CD4-positive, alpha-beta T cell treated with Interleukin-6 at 100 ng/mL for 8 hours (primary cell): ENCODE data around the gene SHMT1.
"Not testable (repeated sequence)": the region's sequence is repeated elsewhere in the genome, so short reads cannot be mapped to it uniquely, and the experiment has no call there.

ENCODE experiments used
- DNase-seq: peaks from one replicate; pipeline ENCODE4 v3.0.0-alpha.2; 2020; ENCODE audit warnings: mixed read lengths, low spot score

Gene SHMT1

GRCh38 chr17:18378205-18378505 lies 14.8 kb upstream of the SHMT1 start:
- no peak for DNase-seq

- DNase-seq = no peak
Measured at GRCh38 chr17:18377437-18378204, 14.3 kb upstream of the SHMT1 start, which contains the start of gene EVPLL. Gene EVPLL (plus strand): TSS chr17:18377778. CDS start chr17:18380938, 3,160 bp downstream.

GRCh38 chr17:18374216-18374615 lies 10.9 kb upstream of the SHMT1 start:
- DNase-seq = no peak

GRCh38 chr17:18373181-18373580 lies 9.8 kb upstream of the SHMT1 start:
- not testable (repeated sequence) for DNase-seq

- DNase-seq = no peak
Measured at GRCh38 chr17:18371455-18371854, 8.1 kb upstream of the SHMT1 start.

- no peak for DNase-seq
Measured at GRCh38 chr17:18370761-18371160, 7.4 kb upstream of the SHMT1 start.

- DNase-seq = no peak
Measured at GRCh38 chr17:18368946-18369345, 5.6 kb upstream of the SHMT1 start.

GRCh38 chr17:18364166-18364565 lies 816 bp upstream of the SHMT1 start:
- no peak for DNase-seq

- no peak for DNase-seq
Measured at GRCh38 chr17:18362698-18363100, 651 bp downstream of the SHMT1 start.

- no peak for DNase-seq
Measured at GRCh38 chr17:18361837-18362697, 1.3 kb downstream of the SHMT1 start.

GRCh38 chr17:18360518-18360917 lies 2.8 kb downstream of the SHMT1 start:
- DNase-seq = no peak

GRCh38 chr17:18356624-18357023 lies 6.7 kb downstream of the SHMT1 start:
- DNase-seq = no peak

GRCh38 chr17:18353541-18353940 lies 9.8 kb downstream of the SHMT1 start:
- DNase-seq = no peak

- DNase-seq = no peak
Measured at GRCh38 chr17:18344021-18344420, 19.3 kb downstream of the SHMT1 start.

GRCh38 chr17:18339933-18340332 lies 23.4 kb downstream of the SHMT1 start:
- no peak for DNase-seq

- DNase-seq = not testable (repeated sequence)
Measured at GRCh38 chr17:18338158-18338557, 25.2 kb downstream of the SHMT1 start.

GRCh38 chr17:18332909-18333489 lies 30.4 kb downstream of the SHMT1 start:
- no peak for DNase-seq

- no peak for DNase-seq
Measured at GRCh38 chr17:18331879-18332278, 31.5 kb downstream of the SHMT1 start.

- DNase-seq = no peak
Measured at GRCh38 chr17:18328643-18329204, 34.6 kb downstream of the SHMT1 start.

GRCh38 chr17:18327556-18327955 lies 35.8 kb downstream of the SHMT1 start:
- DNase-seq = no peak

GRCh38 chr17:18327093-18327492 lies 36.3 kb downstream of the SHMT1 start:
- no peak for DNase-seq

GRCh38 chr17:18326572-18326971 lies 36.8 kb downstream of the SHMT1 start:
- no peak for DNase-seq

GRCh38 chr17:18326039-18326438 lies 37.3 kb downstream of the SHMT1 start:
- DNase-seq = no peak
